IMR-90 (cell line): ENCODE results near the gene ZNF555. TPM values are rescaled to one million over a fixed set of nuclear protein-coding genes. Genes with fewer than 3 reads are reported as not detected.

Source experiments
- ATAC-seq: fragments of 200-7000 bp; cut with Tn5 transposase; 2 replicates; pipeline ENCODE4 v1.9.1; 2020; ENCODE audit warnings: low read depth, mild to moderate bottlenecking, moderate library complexity
- BruUV-seq: library from RNA; stranded (reverse); fragments of 400-500 nt; replicated peaks from 2 replicates; lab custom pipeline; 2021; lab: Mats Ljungman, UMichigan
- CTCF ChIA-PET: fragments of 300-600 bp; formaldehyde crosslinking; extraction: SDS; loops from one replicate; lab custom pipeline; 2021; ENCODE audit warnings: antibody characterized with exemption; lab: Yijun Ruan, JAX
- POLR2A ChIA-PET: fragments of 300-600 bp; sonication (Branson Sonifier 250); formaldehyde crosslinking; loops from one replicate; lab custom pipeline; 2022; ENCODE audit warnings: antibody characterized with exemption; ENCODE audit not compliant: unreplicated experiment; lab: Charles Lee
- DNase-seq: peaks from one replicate; pipeline ENCODE4 v3.0.0; 2013
- H2AFZ ChIP-seq: replicated peaks from 2 replicates; pipeline ENCODE3; 2013; ENCODE audit warnings: low read length, mild to moderate bottlenecking; ENCODE audit not compliant: poor library complexity
- H2AK5ac ChIP-seq: 2 replicates; pipeline ENCODE4 v1.6.1; 2013; ENCODE audit warnings: low read depth, low read length, inconsistent platforms
- H2AK9ac ChIP-seq: replicated peaks from 2 replicates; pipeline ENCODE3; 2013; ENCODE audit warnings: mild to moderate bottlenecking, low read depth, low read length, moderate library complexity; ENCODE audit not compliant: poor library complexity
- H2BK120ac ChIP-seq: 2 replicates; pipeline ENCODE4 v1.6.1; 2013; ENCODE audit warnings: low read depth, low read length, inconsistent platforms
- H2BK15ac ChIP-seq: 3 replicates; pipeline ENCODE4 v1.6.1; 2013; ENCODE audit warnings: low read depth, low read length, inconsistent platforms
- H2BK20ac ChIP-seq: 2 replicates; pipeline ENCODE4 v1.6.1; 2013; ENCODE audit warnings: low read depth, mild to moderate bottlenecking, inconsistent platforms, low read length, moderate library complexity
- H2BK5ac ChIP-seq: 2 replicates; pipeline ENCODE4 v1.6.1; 2013; ENCODE audit warnings: mild to moderate bottlenecking, low read depth, low read length, inconsistent platforms; ENCODE audit not compliant: poor library complexity, severe bottlenecking
- H3K14ac ChIP-seq: replicated peaks from 2 replicates; pipeline ENCODE4 v1.6.1; 2013; ENCODE audit warnings: low read depth, low read length, inconsistent platforms
- H3K18ac ChIP-seq: 2 replicates; pipeline ENCODE4 v1.6.1; 2013; ENCODE audit warnings: low read depth, low read length, control low read depth
- H3K23ac ChIP-seq: 2 replicates; pipeline ENCODE4 v1.6.1; 2013; ENCODE audit warnings: low read depth, low read length, inconsistent platforms
- H3K27ac ChIP-seq: 2 replicates; pipeline ENCODE4 v1.5.1; 2013; ENCODE audit warnings: mild to moderate bottlenecking, control low read depth, low read length; ENCODE audit not compliant: insufficient read depth
- H3K27me3 ChIP-seq: 2 replicates; pipeline ENCODE4 v1.6.1; 2013; ENCODE audit warnings: low read length; ENCODE audit not compliant: control insufficient read depth, insufficient read depth
- H3K36me3 ChIP-seq: 2 replicates; pipeline ENCODE4 v1.6.1; 2013; ENCODE audit warnings: low read length, mixed read lengths; ENCODE audit not compliant: control insufficient read depth, insufficient read depth
- H3K4ac ChIP-seq: 2 replicates; pipeline ENCODE4 v1.6.1; 2013; ENCODE audit warnings: low read depth, low read length, inconsistent platforms
- H3K4me1 ChIP-seq: 2 replicates; pipeline ENCODE4 v1.6.1; 2013; ENCODE audit warnings: low read length, mixed read lengths; ENCODE audit not compliant: control insufficient read depth, insufficient read depth
- H3K4me2 ChIP-seq: 2 replicates; pipeline ENCODE4 v1.6.1; 2013; ENCODE audit warnings: low read depth, mild to moderate bottlenecking, control low read depth, low read length, moderate library complexity
- H3K4me3 ChIP-seq: 2 replicates; pipeline ENCODE4 v1.5.1; 2013; ENCODE audit warnings: low read depth, mild to moderate bottlenecking, control low read depth, low read length, moderate library complexity; ENCODE audit not compliant: insufficient read depth
- H3K56ac ChIP-seq: 2 replicates; pipeline ENCODE4 v1.6.1; 2013; ENCODE audit warnings: low read length, inconsistent platforms; ENCODE audit not compliant: insufficient read depth; ENCODE audit errors: extremely low read depth
- H3K79me1 ChIP-seq, 2 experiments: 2 replicates each; pipeline ENCODE4 v1.6.1; 2013; ENCODE audit warnings: low read length in 2 of 2, inconsistent platforms in 1 of 2, low read depth in 1 of 2
- H3K9ac ChIP-seq: 2 replicates; pipeline ENCODE4 v1.6.1; 2013; ENCODE audit warnings: low read depth, low read length, control low read depth
- H3K9me1 ChIP-seq: 2 replicates; pipeline ENCODE4 v1.6.1; 2013; ENCODE audit warnings: low read length, inconsistent platforms; ENCODE audit not compliant: insufficient read depth
- H3K9me3 ChIP-seq: 2 replicates; pipeline ENCODE4 v1.6.1; 2013; ENCODE audit warnings: low read length; ENCODE audit not compliant: control insufficient read depth, insufficient read depth
- H4K20me1 ChIP-seq: 2 replicates; pipeline ENCODE4 v1.6.1; 2013; ENCODE audit warnings: low read length, inconsistent platforms; ENCODE audit not compliant: insufficient read depth
- H4K5ac ChIP-seq: 2 replicates; pipeline ENCODE4 v1.6.1; 2013; ENCODE audit warnings: mild to moderate bottlenecking, low read depth, low read length, control low read depth
- H4K8ac ChIP-seq, 2 experiments: 2 replicates each; pipeline ENCODE4 v1.6.1; 2013; ENCODE audit warnings: low read depth in 2 of 2, low read length in 2 of 2, control low read depth in 1 of 2, inconsistent platforms in 1 of 2
- H4K91ac ChIP-seq: 2 replicates; pipeline ENCODE4 v1.6.1; 2013; ENCODE audit warnings: low read depth, low read length, inconsistent platforms; ENCODE audit not compliant: insufficient read depth
- CTCF ChIP-seq: conservative IDR thresholded peaks from 2 replicates; pipeline ENCODE4 v1.5.1; 2012; ENCODE audit warnings: mild to moderate bottlenecking, low read depth, low read length, improper control_type of control experiment
- ELK1 ChIP-seq: fragments of 150-350 bp; IDR thresholded peaks from 2 replicates; pipeline ENCODE4 v1.6.1; 2016; ENCODE audit warnings: low read depth, mild to moderate bottlenecking, low read length, moderate library complexity, borderline replicate concordance
- MAZ ChIP-seq: IDR thresholded peaks from 2 replicates; pipeline ENCODE4 v1.6.1; 2012; ENCODE audit warnings: low read depth, mild to moderate bottlenecking, low read length, improper control_type of control experiment, moderate library complexity, borderline replicate concordance
- NFE2L2 ChIP-seq: fragments of 150-350 bp; IDR thresholded peaks from 2 replicates; pipeline ENCODE4 v1.6.1; 2016; ENCODE audit warnings: low read depth, mild to moderate bottlenecking, low read length
- SMC3 ChIP-seq: fragments of 150-350 bp; IDR thresholded peaks from 2 replicates; pipeline ENCODE4 v1.6.1; 2016; ENCODE audit warnings: low read depth, mild to moderate bottlenecking, antibody characterized with exemption, low read length, moderate library complexity
- USF2 ChIP-seq: fragments of 150-350 bp; IDR thresholded peaks from 2 replicates; pipeline ENCODE4 v1.6.1; 2017; ENCODE audit warnings: mild to moderate bottlenecking, antibody characterized with exemption, low read length, low read depth
- WGBS, 2 experiments: methylation state at CpG; one replicate each; pipeline versions ENCODE4 v1.1.5 to v1.1.7; 2013; ENCODE audit warnings: missing lambda C conversion rate in 2 of 2; ENCODE audit not compliant: insufficient read length in 1 of 2; ENCODE audit errors: extremely low coverage in 2 of 2; 5-methylcytosine and 5-hydroxymethylcytosine counted together
- dilution Hi-C: fragments of 300-500 bp; cut with HindIII; formaldehyde crosslinking; loops from one replicate; pipeline ENCODE4 v1.14.3; 2018; ENCODE audit warnings: low sequenced_read_pairs; ENCODE audit not compliant: unreplicated experiment
- in situ Hi-C: fragments of 300-500 bp; cut with MboI; formaldehyde crosslinking; loops from 3 replicates; pipeline ENCODE4 v1.14.3; 2019; ENCODE audit warnings: low sequenced_read_pairs, inconsistent platforms, mixed read lengths
- intact Hi-C: fragments of 100-400 bp; cut with micrococcal nuclease; formaldehyde crosslinking; loops from 2 replicates; pipeline ENCODE4 v1.10.0; 2022
- polyA plus RNA-seq, 3 experiments: library from polyadenylated mRNA; depleted of rRNA; stranded (reverse); fragments of >200 nt; gene quantifications; 2 replicates each; pipeline ENCODE4 v1.2.3, GENCODE V29; 2012; ENCODE audit warnings: low replicate concordance in 1 of 3
- total RNA-seq: library from RNA; depleted of rRNA; stranded (reverse); fragments of >200 nt; gene quantifications from 2 replicates; pipeline ENCODE4 v1.2.3, GENCODE V29; 2012

ZNF555 gene
- total and polyA plus RNA-seq, 2 of the 4 experiments (the other 2 are of a cell fraction) = 2.8 to 9.7 TPM

- Histone ChIP-seq H3K9me3 (peaks cover 96% of the 10 kb centered on the region), H3K4me3 (no peak overlapping the region)
These were observed 13.6 kb downstream of the ZNF555 start for GRCh38 chr19:2854849-2855248.

More at GRCh38 chr19:2854849-2855248, 13.6 kb downstream of the ZNF555 start:
- no peak overlapping the region for H2BK120ac ChIP-seq
- H2AK5ac ChIP-seq = no peak overlapping the region
- H2AK9ac ChIP-seq = no peak overlapping the region
- no peaks in the 10 kb centered on the region for H4K20me1 ChIP-seq
- H2BK5ac ChIP-seq = no peak overlapping the region
- peaks cover 3 to 9% of the 10 kb centered on the region in 2 experiments; a peak in 1 of 4 replicates for H3K79me1 ChIP-seq
- TF ChIP-seq CTCF (no peak), NFE2L2 (no peak), SMC3 (no peak), USF2 (no peak), MAZ (no peak), ELK1 (no peak)
- ChIA-PET CTCF (no interaction called here), POLR2A (no interaction called here)
- H3K56ac ChIP-seq = no peak overlapping the region
- BruUV-seq = no TSS peak
- no peaks in the 10 kb centered on the region for H3K27me3 ChIP-seq
- H3K36me3 ChIP-seq = peaks cover 41% of the 10 kb centered on the region
- intact Hi-C loops (no loop called here), dilution Hi-C loops (no loop called here), in situ Hi-C loops (no loop called here)
- DNase-seq (no peak), ATAC-seq (no peak)
- no peak overlapping the region for H4K8ac ChIP-seq
- H3K18ac ChIP-seq = no peak overlapping the region
- H3K4me1 ChIP-seq = no peaks in the 10 kb centered on the region
- no peak overlapping the region for H3K4ac ChIP-seq
- no peaks in the 10 kb centered on the region for H3K9me1 ChIP-seq
- H3K23ac ChIP-seq = no peak overlapping the region
- H3K9ac ChIP-seq = no peak overlapping the region
- WGBS, 2 experiments = no CpG with 5 or more reads among the region's 3 CpGs
- H4K91ac ChIP-seq = no peak overlapping the region
- H2BK20ac ChIP-seq = no peak overlapping the region
- H3K14ac ChIP-seq = no peak overlapping the region
- no peak overlapping the region for H3K27ac ChIP-seq
- no peak overlapping the region for H2BK15ac ChIP-seq
- H3K4me2 ChIP-seq = no peak overlapping the region
- H4K5ac ChIP-seq = no peak overlapping the region
- H2AFZ ChIP-seq = no peak overlapping the region
